Panc1 (cell line): Measurements from ENCODE around the gene CDKN2D.

ENCODE experiments used
- REST ChIP-seq, 2 experiments: IDR thresholded peaks; 2 replicates each; pipeline ENCODE4 v1.6.1; 2011 to 2012; ENCODE audit warnings: low read depth in 2 of 2, control low read depth in 1 of 2, low read length in 1 of 2, mild to moderate bottlenecking in 1 of 2, moderate library complexity in 1 of 2; ENCODE audit not compliant: insufficient read depth in 1 of 2
- TF ChIP-seq, protein P1 (sequence below): fragments of 450-650 bp; IDR thresholded peaks from 2 replicates; pipeline ENCODE4 v1.5.1; 2017; ENCODE audit warnings: mild to moderate bottlenecking

DNA sequence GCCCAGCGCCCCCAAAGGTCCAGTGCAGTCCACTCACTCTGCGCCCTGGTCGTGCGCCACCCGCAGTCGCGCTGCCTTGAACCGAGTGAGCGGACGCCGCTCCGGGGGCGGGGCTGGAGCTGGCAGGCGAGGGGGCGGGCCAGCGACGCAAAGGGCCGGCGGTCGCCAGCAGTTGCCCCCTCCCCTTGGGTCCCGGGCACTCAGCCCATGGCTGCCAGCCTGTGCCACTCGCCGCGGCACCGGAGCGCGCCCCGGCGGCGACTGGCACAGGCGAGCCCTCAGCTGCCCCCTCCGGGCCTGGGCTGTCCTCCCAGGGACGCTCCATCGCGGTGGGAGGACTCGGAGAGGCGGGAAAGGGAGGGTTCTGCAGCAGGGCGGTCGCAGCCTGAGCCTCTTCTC lies 51.4 kb downstream of the CDKN2D start, which contains the start of gene S1PR5:
- TF ChIP-seq, protein P1, sequence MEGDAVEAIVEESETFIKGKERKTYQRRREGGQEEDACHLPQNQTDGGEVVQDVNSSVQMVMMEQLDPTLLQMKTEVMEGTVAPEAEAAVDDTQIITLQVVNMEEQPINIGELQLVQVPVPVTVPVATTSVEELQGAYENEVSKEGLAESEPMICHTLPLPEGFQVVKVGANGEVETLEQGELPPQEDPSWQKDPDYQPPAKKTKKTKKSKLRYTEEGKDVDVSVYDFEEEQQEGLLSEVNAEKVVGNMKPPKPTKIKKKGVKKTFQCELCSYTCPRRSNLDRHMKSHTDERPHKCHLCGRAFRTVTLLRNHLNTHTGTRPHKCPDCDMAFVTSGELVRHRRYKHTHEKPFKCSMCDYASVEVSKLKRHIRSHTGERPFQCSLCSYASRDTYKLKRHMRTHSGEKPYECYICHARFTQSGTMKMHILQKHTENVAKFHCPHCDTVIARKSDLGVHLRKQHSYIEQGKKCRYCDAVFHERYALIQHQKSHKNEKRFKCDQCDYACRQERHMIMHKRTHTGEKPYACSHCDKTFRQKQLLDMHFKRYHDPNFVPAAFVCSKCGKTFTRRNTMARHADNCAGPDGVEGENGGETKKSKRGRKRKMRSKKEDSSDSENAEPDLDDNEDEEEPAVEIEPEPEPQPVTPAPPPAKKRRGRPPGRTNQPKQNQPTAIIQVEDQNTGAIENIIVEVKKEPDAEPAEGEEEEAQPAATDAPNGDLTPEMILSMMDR = no peak; the same call in 1 of the 2 replicates
- TF ChIP-seq REST (IDR thresholded peaks at IDR 0.05; ENCODE audit: insufficient read depth in 1 of 2, low read depth in 2 of 2, low read length in 1 of 2) = no peak
